Neutrophil (primary cell): ENCODE results near the gene RAPGEF5.

Experiments used
- H3K27ac ChIP-seq: fragments of 200-600 bp; sonication (generic); 2 replicates; pipeline ENCODE4 v1.5.1; 2016; ENCODE audit warnings: mild to moderate bottlenecking, moderate library complexity
- H3K27me3 ChIP-seq: fragments of 200-600 bp; sonication (generic); 2 replicates; pipeline ENCODE4 v1.6.0; 2016; ENCODE audit warnings: mild to moderate bottlenecking
- H3K36me3 ChIP-seq: fragments of 200-600 bp; sonication (generic); 2 replicates; pipeline ENCODE4 v1.5.1; 2017
- H3K4me1 ChIP-seq, 2 experiments: fragments of 200-600 bp in 1 of 2; sonication (generic) in 1 of 2; 1 replicate in 1 of 2; 2 replicates in 1 of 2; pipeline versions ENCODE4 v1.5.1 to v1.6.1; 2013 to 2016; ENCODE audit warnings: low read depth in 1 of 2, low read length in 1 of 2, mild to moderate bottlenecking in 1 of 2, moderate library complexity in 1 of 2; ENCODE audit not compliant: control insufficient read depth in 1 of 2, insufficient read depth in 1 of 2
- H3K4me3 ChIP-seq, 2 experiments: fragments of 200-600 bp in 1 of 2; sonication (generic) in 1 of 2; 1 replicate in 1 of 2; 2 replicates in 1 of 2; pipeline ENCODE4 v1.5.1; 2013 to 2016; ENCODE audit warnings: low read depth in 1 of 2, low read length in 1 of 2, mild to moderate bottlenecking in 1 of 2, moderate library complexity in 1 of 2
- H3K9me3 ChIP-seq: fragments of 200-600 bp; sonication (generic); 2 replicates; pipeline ENCODE4 v1.5.1; 2016
- TF ChIP-seq, protein P1 (sequence below): fragments of 200-600 bp; sonication (generic); IDR thresholded peaks from 2 replicates; pipeline ENCODE4 v1.5.1; 2016; ENCODE audit warnings: antibody characterized with exemption

Gene RAPGEF5

DNA sequence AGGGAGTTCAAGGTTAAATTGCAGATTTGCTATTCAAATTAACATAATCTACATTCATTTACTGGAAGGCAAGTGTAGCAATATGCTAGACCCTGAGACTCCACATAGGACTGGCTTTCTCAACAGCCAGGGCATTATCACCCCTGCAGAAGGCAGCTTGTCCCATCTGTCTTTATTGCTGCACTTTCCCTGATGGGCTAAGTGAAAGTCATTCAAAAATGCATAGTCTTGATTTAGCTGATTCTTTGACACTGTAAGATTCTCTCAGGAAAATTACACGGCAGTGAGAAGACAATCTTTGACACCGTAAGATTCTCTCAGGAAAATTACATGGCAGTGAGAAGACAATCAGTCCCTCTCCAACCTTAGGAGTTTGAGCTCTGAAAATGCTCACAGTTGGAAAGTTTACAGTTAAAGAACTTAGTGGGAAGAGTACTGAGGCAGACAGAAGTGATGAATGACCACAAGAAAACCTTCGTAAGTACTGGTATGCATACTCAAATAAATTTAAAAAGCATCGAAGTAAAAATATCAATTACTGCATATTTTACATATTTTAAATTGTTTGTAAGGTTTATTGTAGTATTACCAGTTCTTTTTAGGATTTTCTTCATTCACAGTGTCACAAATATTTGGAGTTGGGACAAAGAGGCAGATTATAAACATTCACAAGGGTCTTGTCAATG lies 88.9 kb downstream of the RAPGEF5 start:
- no peak overlapping the region for H3K27ac ChIP-seq
- no peaks in the 10 kb centered on the region for H3K27me3 ChIP-seq
- H3K9me3 ChIP-seq = no peaks in the 10 kb centered on the region
- TF ChIP-seq, protein P1, sequence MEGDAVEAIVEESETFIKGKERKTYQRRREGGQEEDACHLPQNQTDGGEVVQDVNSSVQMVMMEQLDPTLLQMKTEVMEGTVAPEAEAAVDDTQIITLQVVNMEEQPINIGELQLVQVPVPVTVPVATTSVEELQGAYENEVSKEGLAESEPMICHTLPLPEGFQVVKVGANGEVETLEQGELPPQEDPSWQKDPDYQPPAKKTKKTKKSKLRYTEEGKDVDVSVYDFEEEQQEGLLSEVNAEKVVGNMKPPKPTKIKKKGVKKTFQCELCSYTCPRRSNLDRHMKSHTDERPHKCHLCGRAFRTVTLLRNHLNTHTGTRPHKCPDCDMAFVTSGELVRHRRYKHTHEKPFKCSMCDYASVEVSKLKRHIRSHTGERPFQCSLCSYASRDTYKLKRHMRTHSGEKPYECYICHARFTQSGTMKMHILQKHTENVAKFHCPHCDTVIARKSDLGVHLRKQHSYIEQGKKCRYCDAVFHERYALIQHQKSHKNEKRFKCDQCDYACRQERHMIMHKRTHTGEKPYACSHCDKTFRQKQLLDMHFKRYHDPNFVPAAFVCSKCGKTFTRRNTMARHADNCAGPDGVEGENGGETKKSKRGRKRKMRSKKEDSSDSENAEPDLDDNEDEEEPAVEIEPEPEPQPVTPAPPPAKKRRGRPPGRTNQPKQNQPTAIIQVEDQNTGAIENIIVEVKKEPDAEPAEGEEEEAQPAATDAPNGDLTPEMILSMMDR = no peak
- no peak overlapping the region for H3K4me3 ChIP-seq
- no peaks in the 10 kb centered on the region for H3K36me3 ChIP-seq
- H3K4me1 ChIP-seq = no peaks in the 10 kb centered on the region

DNA sequence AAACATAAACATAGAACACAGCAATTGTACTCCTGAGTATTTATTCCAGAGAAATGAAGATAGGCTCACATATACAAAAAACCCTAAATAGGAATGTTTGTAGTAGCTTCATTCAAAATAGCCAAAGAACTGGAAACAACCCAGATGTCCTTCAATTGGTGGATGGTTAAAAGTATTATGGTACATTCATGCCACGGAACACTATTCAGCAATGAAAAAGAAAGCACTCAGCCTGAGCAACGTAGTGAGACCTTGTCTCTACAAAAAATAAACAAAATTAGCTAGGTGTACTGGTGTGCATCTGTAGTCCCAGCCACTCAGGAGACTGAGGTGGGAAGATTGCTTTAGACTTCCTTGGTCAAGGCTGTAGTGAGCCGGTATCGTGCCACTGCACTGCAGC lies 94.4 kb downstream of the RAPGEF5 start:
- Histone ChIP-seq H3K36me3 (no peaks in the 10 kb centered on the region), H3K27ac (no peak overlapping the region), H3K4me3 (no peak overlapping the region), H3K27me3 (no peaks in the 10 kb centered on the region), H3K4me1 (no peaks in the 10 kb centered on the region), H3K9me3 (no peaks in the 10 kb centered on the region)
- TF ChIP-seq, protein P1 = no peak

DNA sequence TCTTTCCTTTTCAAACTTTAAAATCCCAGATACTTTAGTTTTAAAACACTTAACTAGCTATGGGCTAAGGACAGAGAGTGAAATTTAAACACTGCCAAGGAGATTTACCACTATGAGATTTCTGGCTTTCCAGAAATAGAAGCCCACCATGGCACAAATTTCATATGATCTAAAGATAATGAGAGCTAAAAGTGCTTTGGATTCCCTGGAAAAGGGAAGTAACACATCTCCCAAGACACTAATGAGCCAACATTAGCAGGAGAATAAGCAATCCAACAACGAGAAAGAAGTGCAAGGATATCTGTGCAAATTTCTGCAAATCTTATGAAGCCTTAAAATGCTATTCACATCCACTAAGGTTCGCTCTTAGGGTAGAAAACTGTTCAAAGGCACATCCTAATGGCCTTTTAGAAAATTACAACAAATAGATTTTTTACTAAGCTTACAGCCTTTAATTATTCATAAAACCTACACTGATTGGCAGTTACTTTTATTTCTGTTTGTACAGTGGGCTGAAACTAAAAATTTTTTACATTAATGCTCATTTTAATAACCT lies 100.3 kb downstream of the RAPGEF5 start:
- Histone ChIP-seq H3K4me3 (no peak overlapping the region), H3K9me3 (no peaks in the 10 kb centered on the region), H3K27me3 (no peaks in the 10 kb centered on the region), H3K36me3 (no peaks in the 10 kb centered on the region), H3K27ac (no peak overlapping the region), H3K4me1 (no peaks in the 10 kb centered on the region)
- TF ChIP-seq, protein P1 = no peak

DNA sequence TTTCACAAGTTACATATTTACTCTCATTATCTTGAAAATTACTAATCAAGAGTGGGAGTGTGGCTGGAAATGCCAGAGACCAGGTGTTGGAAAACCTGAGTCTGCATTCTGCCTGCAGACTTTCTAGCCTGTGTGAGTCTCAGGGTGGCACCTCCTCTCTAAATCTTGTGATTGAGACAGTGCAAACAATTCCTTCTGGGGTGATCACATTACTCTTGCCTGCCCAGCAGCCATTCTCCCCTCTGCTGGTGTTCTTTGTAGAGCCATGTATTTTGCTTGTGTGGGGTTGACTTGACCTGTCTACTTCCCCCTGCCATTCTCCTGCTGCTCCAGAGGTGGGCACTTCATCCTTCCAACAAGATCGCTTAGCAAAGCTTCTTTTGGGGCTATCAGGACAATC lies 101.1 kb downstream of the RAPGEF5 start:
- Histone ChIP-seq H3K27ac (no peak overlapping the region), H3K4me3 (no peak overlapping the region), H3K4me1 (no peaks in the 10 kb centered on the region), H3K9me3 (no peaks in the 10 kb centered on the region), H3K27me3 (no peaks in the 10 kb centered on the region), H3K36me3 (no peaks in the 10 kb centered on the region)
- TF ChIP-seq, protein P1 = no peak

DNA sequence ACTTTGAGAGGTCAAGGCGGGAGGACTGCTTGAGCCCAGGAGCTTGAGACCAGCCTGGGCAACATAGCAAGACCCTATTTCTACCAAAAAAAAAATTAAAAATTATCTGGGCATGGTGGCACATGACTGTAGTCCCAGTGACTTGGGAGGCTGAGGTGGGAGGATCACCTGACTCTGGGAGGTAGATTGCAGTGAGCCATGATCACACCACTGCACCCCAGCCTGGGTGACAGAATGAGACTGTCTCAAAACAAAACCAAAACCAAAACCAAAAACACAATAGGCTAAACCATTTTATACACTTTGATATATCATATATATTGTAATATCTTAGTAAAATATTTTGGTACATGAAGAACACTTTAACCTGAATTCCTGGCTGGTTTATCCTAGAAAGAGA lies 101.6 kb downstream of the RAPGEF5 start:
- Histone ChIP-seq H3K4me1 (no peaks in the 10 kb centered on the region), H3K9me3 (no peaks in the 10 kb centered on the region), H3K4me3 (no peak overlapping the region), H3K27me3 (no peaks in the 10 kb centered on the region), H3K36me3 (no peaks in the 10 kb centered on the region), H3K27ac (no peak overlapping the region)
- TF ChIP-seq, protein P1 = no peak
